ENCODE measurements around the gene TCF12. TPM values are rescaled to one million over a fixed set of nuclear protein-coding genes. Genes with fewer than 3 reads are reported as not detected.

The TCF12 gene
- total RNA-seq, 1 donor from 2014 or later = 138 TPM

DNA sequence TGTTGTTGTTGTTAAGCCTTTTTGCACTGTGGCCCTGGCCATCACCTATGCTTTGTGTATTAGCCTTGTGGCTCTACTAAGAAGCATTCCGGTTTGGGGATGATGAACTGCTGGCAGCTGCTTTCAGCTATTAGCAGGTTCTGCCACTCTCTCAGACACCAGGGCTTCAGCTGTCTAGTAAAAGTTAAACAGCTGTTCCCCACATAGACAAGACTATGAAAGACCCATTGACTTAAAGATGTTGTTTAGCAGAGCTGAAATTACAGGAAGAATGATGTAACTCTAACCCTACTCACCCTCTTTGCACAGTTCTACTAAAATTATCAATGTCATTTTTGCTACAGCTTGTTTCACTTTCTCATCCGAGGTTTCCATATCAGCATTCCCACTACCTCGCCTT is 326.7 kb downstream of the TCF12 start:
- Histone ChIP-seq H3K27me3 (no peaks in the 10 kb centered on the region), H3K36me3 (peaks cover 0 to 23% of the 10 kb centered on the region in 2 donors), H3K4me1 (no peaks in the 10 kb centered on the region), H3K27ac (no peak overlapping the region), H3K4me3 (no peak overlapping the region), H3K9me3 (no peaks in the 10 kb centered on the region)
- no peak for DNase-seq (ENCODE audit: extremely low spot score in 2 of 2)
- TF ChIP-seq CTCF (IDR thresholded peaks at IDR 0.05) = no peak
- no peak for TF ChIP-seq POLR2AphosphoS5 (IDR thresholded peaks at IDR 0.05; ENCODE audit: insufficient read depth in 1 of 2, low read depth in 1 of 2)
- no peak for TF ChIP-seq POLR2A (IDR thresholded peaks at IDR 0.05)
- intact Hi-C loops (cut with DNase I) = no loop called here

GRCh38 chr15:57245714-57246113 is 327.3 kb downstream of the TCF12 start:
- H3K27me3 ChIP-seq = no peaks in the 10 kb centered on the region
- H3K4me1 ChIP-seq = no peaks in the 10 kb centered on the region
- no peak overlapping the region for H3K27ac ChIP-seq
- H3K9me3 ChIP-seq = no peaks in the 10 kb centered on the region
- TF ChIP-seq POLR2AphosphoS5 (IDR thresholded peaks at IDR 0.05; ENCODE audit: insufficient read depth in 1 of 2, low read depth in 1 of 2) (no peak), CTCF (IDR thresholded peaks at IDR 0.05) (no peak), POLR2A (IDR thresholded peaks at IDR 0.05) (no peak)
- no peak overlapping the region for H3K4me3 ChIP-seq
- DNase-seq (ENCODE audit: extremely low spot score in 2 of 2) = no peak
- intact Hi-C loops (cut with DNase I) = no loop called here
- H3K36me3 ChIP-seq = peaks cover 0 to 23% of the 10 kb centered on the region in 2 donors

- no peak for DNase-seq (ENCODE audit: extremely low spot score in 2 of 2)
- Histone ChIP-seq H3K9me3 (no peaks in the 10 kb centered on the region), H3K36me3 (peaks cover 0 to 24% of the 10 kb centered on the region in 2 donors), H3K4me1 (peaks cover 5% of the 10 kb centered on the region), H3K4me3 (no peak overlapping the region), H3K27ac (no peak overlapping the region), H3K27me3 (no peaks in the 10 kb centered on the region)
- TF ChIP-seq POLR2AphosphoS5 (IDR thresholded peaks at IDR 0.05; ENCODE audit: insufficient read depth in 1 of 2, low read depth in 1 of 2) = no peak
- TF ChIP-seq POLR2A (IDR thresholded peaks at IDR 0.05) = no peak
- TF ChIP-seq CTCF (IDR thresholded peaks at IDR 0.05) = no peak
- intact Hi-C loops (cut with DNase I) = no loop called here
Measured at GRCh38 chr15:57248074-57248473, 329.6 kb downstream of the TCF12 start.

- Histone ChIP-seq H3K27me3 (no peaks in the 10 kb centered on the region), H3K36me3 (peaks cover 0 to 27% of the 10 kb centered on the region in 2 donors), H3K4me1 (peaks cover 11% of the 10 kb centered on the region), H3K27ac (no peak overlapping the region), H3K9me3 (no peaks in the 10 kb centered on the region), H3K4me3 (no peak overlapping the region)
- TF ChIP-seq POLR2A (IDR thresholded peaks at IDR 0.05) (no peak), POLR2AphosphoS5 (IDR thresholded peaks at IDR 0.05; ENCODE audit: insufficient read depth in 1 of 2, low read depth in 1 of 2) (no peak), CTCF (IDR thresholded peaks at IDR 0.05) (no peak)
- no peak for DNase-seq (ENCODE audit: extremely low spot score in 2 of 2)
- intact Hi-C loops (cut with DNase I) = no loop called here
Measured at GRCh38 chr15:57251308-57251707, 332.9 kb downstream of the TCF12 start.

DNA sequence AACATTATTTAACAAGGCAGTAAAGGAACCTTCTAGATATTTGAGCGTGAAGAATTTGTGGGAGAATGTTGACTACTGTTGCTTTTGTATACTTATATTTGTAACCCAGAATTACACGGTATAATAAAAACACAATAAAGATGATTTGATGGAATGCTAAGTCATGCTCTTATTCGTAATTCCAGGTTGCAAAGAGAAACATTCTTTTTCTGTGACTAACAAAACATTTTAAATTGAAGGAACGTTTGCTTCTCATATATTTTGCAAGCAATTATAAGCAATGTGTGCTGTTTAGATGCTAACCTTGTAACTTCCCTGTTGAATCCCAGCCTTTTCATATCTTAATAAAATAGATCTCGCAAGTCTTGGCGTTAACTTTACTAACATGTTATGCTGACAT is 333.5 kb downstream of the TCF12 start:
- TF ChIP-seq CTCF (IDR thresholded peaks at IDR 0.05) = no peak
- no peak for TF ChIP-seq POLR2AphosphoS5 (IDR thresholded peaks at IDR 0.05; ENCODE audit: insufficient read depth in 1 of 2, low read depth in 1 of 2)
- no peak for TF ChIP-seq POLR2A (IDR thresholded peaks at IDR 0.05)
- Histone ChIP-seq H3K27ac (no peak overlapping the region), H3K36me3 (peaks cover 0 to 23% of the 10 kb centered on the region in 2 donors)

More for the DNA sequence above, 333.5 kb downstream of the TCF12 start:
- Histone ChIP-seq H3K9me3 (no peaks in the 10 kb centered on the region), H3K4me3 (no peak overlapping the region), H3K4me1 (peaks cover 11% of the 10 kb centered on the region), H3K27me3 (no peaks in the 10 kb centered on the region)
- intact Hi-C loops (cut with DNase I) = no loop called here
- DNase-seq (ENCODE audit: extremely low spot score in 2 of 2) = no peak
